PC-9 (cell line): ENCODE measurements around the gene PSMD2.

Experiments
- CTCF ChIP-seq: fragments of 200-600 bp; sonication (generic); conservative IDR thresholded peaks from 2 replicates; pipeline ENCODE4 v1.6.1; 2017; ENCODE audit warnings: mixed run types, antibody characterized with exemption, mild to moderate bottlenecking, moderate library complexity
- EZH2 ChIP-seq: fragments of 200-600 bp; sonication (generic); IDR thresholded peaks from 2 replicates; pipeline ENCODE4 v1.8.0; 2017; ENCODE audit warnings: antibody characterized with exemption, low read depth

DNA sequence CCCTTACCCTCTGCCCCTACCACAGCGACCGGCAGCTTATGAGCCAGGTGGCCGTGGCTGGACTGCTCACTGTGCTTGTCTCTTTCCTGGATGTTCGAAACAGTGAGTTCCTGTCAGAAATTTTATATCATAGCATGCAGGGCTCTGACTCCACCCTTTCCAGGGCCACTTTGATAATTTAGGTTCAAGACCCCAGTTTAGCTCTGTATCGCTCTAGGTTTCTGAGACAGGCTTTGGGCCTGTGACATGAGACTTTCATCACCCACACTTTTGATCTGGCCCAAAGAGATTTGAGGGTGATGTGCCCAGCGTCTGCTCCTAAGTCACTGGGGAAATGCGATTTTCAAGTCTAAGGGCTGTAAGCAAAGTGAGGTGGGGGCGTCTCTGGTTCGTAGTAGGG, 8.9 kb downstream of the PSMD2 start:
- TF ChIP-seq CTCF (no peak), EZH2 (no peak)
